SU-DHL-6 (cell line): Measurements from ENCODE around the gene AXIN1.

Experiments
- H2AFZ ChIP-seq: fragments of 200-600 bp; sonication (generic); 2 replicates; pipeline ENCODE4 v1.6.1; 2014; ENCODE audit warnings: low read depth, mild to moderate bottlenecking, moderate library complexity, mixed read lengths, antibody characterized with exemption, low read length; ENCODE audit not compliant: severe bottlenecking
- H3F3A ChIP-seq: fragments of 200-600 bp; shearing (Covaris generic); 2 replicates; pipeline ENCODE4 v1.6.0; 2016; ENCODE audit warnings: antibody characterized with exemption, mild to moderate bottlenecking; ENCODE audit not compliant: insufficient read depth
- H3K27ac ChIP-seq: fragments of 200-600 bp; sonication (generic); 2 replicates; pipeline ENCODE4 v1.5.1; 2016; ENCODE audit warnings: low read depth, mild to moderate bottlenecking, low read length, moderate library complexity, mixed read lengths
- H3K27me3 ChIP-seq: fragments of 200-600 bp; sonication (generic), shearing (Covaris generic); 2 replicates; pipeline ENCODE4 v1.6.0; 2014; ENCODE audit warnings: mild to moderate bottlenecking, low read length
- H3K36me3 ChIP-seq: fragments of 200-600 bp; sonication (generic); 2 replicates; pipeline ENCODE4 v1.6.1; 2014; ENCODE audit warnings: mild to moderate bottlenecking, low read length, mixed read lengths
- H3K4me2 ChIP-seq: fragments of 300-600, 200-600 bp; shearing (Covaris generic), sonication (generic); 2 replicates; pipeline ENCODE4 v1.6.0; 2014; ENCODE audit warnings: low read length, low read depth, mild to moderate bottlenecking; ENCODE audit not compliant: poor library complexity, severe bottlenecking
- H3K4me3 ChIP-seq: fragments of 200-600 bp; sonication (generic); 2 replicates; pipeline ENCODE4 v1.5.1; 2014; ENCODE audit warnings: antibody characterized with exemption, low read length, mild to moderate bottlenecking, mixed read lengths; ENCODE audit not compliant: insufficient read depth, poor library complexity, severe bottlenecking
- H3K79me2 ChIP-seq: fragments of 200-600 bp; sonication (generic); 2 replicates; pipeline ENCODE4 v1.6.1; 2014; ENCODE audit warnings: mild to moderate bottlenecking, low read length, moderate library complexity; ENCODE audit not compliant: insufficient read depth
- H3K9ac ChIP-seq: fragments of 200-600 bp; sonication (generic); 2 replicates; pipeline ENCODE4 v1.7.0; 2014; ENCODE audit warnings: mild to moderate bottlenecking, low read length
- H3K9me2 ChIP-seq: fragments of 200-600 bp; sonication (generic); replicated peaks from 2 replicates; pipeline ENCODE4 v1.6.1; 2014; ENCODE audit warnings: low read length; ENCODE audit not compliant: insufficient read depth
- H3K9me3 ChIP-seq: fragments of 200-600 bp; sonication (generic); 2 replicates; pipeline ENCODE4 v1.6.1; 2014; ENCODE audit warnings: low read length, mixed read lengths; ENCODE audit not compliant: insufficient read depth
- H4K20me1 ChIP-seq: fragments of 200-600 bp; sonication (generic); 2 replicates; pipeline ENCODE4 v1.6.1; 2014; ENCODE audit warnings: low read depth, mild to moderate bottlenecking, antibody characterized with exemption, low read length, moderate library complexity, mixed read lengths
- EZH2phosphoT487 ChIP-seq: fragments of 200-600 bp; sonication (generic), shearing (Covaris generic); conservative IDR thresholded peaks from 2 replicates; pipeline ENCODE4 v1.6.1; 2018; ENCODE audit warnings: mild to moderate bottlenecking, antibody characterized with exemption, low read length, moderate library complexity, mixed read lengths
- TF ChIP-seq, protein P1 (sequence below): fragments of 200-600 bp; sonication (generic); IDR thresholded peaks from one replicate; pipeline ENCODE4 v1.5.1; 2017; ENCODE audit warnings: antibody characterized with exemption, mild to moderate bottlenecking, low read length, moderate library complexity; ENCODE audit not compliant: insufficient read depth, poor library complexity, severe bottlenecking

The AXIN1 gene

GRCh38 chr16:263944-264343 lies 88.6 kb downstream of the AXIN1 start:
- no peak overlapping the region for H2AFZ ChIP-seq
- no peak for TF ChIP-seq EZH2phosphoT487
- TF ChIP-seq, protein P1, sequence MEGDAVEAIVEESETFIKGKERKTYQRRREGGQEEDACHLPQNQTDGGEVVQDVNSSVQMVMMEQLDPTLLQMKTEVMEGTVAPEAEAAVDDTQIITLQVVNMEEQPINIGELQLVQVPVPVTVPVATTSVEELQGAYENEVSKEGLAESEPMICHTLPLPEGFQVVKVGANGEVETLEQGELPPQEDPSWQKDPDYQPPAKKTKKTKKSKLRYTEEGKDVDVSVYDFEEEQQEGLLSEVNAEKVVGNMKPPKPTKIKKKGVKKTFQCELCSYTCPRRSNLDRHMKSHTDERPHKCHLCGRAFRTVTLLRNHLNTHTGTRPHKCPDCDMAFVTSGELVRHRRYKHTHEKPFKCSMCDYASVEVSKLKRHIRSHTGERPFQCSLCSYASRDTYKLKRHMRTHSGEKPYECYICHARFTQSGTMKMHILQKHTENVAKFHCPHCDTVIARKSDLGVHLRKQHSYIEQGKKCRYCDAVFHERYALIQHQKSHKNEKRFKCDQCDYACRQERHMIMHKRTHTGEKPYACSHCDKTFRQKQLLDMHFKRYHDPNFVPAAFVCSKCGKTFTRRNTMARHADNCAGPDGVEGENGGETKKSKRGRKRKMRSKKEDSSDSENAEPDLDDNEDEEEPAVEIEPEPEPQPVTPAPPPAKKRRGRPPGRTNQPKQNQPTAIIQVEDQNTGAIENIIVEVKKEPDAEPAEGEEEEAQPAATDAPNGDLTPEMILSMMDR: no peak
- H3K9ac ChIP-seq: no peak overlapping the region
- H3F3A ChIP-seq: no peaks in the 10 kb centered on the region
- H3K36me3 ChIP-seq: no peaks in the 10 kb centered on the region
- H4K20me1 ChIP-seq: no peaks in the 10 kb centered on the region
- H3K79me2 ChIP-seq: no peaks in the 10 kb centered on the region
- no peaks in the 10 kb centered on the region for H3K9me2 ChIP-seq
- H3K9me3 ChIP-seq: no peaks in the 10 kb centered on the region
- H3K4me2 ChIP-seq: no peak overlapping the region
- no peak overlapping the region for H3K27ac ChIP-seq
- no peaks in the 10 kb centered on the region for H3K27me3 ChIP-seq
- H3K4me3 ChIP-seq: no peak overlapping the region

- Histone ChIP-seq H2AFZ (no peak overlapping the region), H3K4me2 (no peak overlapping the region), H3K27ac (no peak overlapping the region), H3K9me2 (no peaks in the 10 kb centered on the region), H3F3A (no peaks in the 10 kb centered on the region), H3K79me2 (no peaks in the 10 kb centered on the region), H3K9ac (no peak overlapping the region), H3K4me3 (no peak overlapping the region), H3K36me3 (no peaks in the 10 kb centered on the region), H3K9me3 (no peaks in the 10 kb centered on the region), H4K20me1 (no peaks in the 10 kb centered on the region), H3K27me3 (no peaks in the 10 kb centered on the region)
- TF ChIP-seq, protein P1: no peak
- TF ChIP-seq EZH2phosphoT487: no peak
Measured at GRCh38 chr16:263182-263774, 89.2 kb downstream of the AXIN1 start.

GRCh38 chr16:262121-262745 lies 90.3 kb downstream of the AXIN1 start:
- Histone ChIP-seq H3K9ac (no peak overlapping the region), H3K36me3 (no peaks in the 10 kb centered on the region), H3K9me3 (no peaks in the 10 kb centered on the region), H3K4me3 (no peak overlapping the region), H3K4me2 (no peak overlapping the region), H4K20me1 (no peaks in the 10 kb centered on the region), H3K27me3 (no peaks in the 10 kb centered on the region), H3K79me2 (no peaks in the 10 kb centered on the region), H3K27ac (no peak overlapping the region), H2AFZ (no peak overlapping the region), H3K9me2 (no peaks in the 10 kb centered on the region), H3F3A (no peaks in the 10 kb centered on the region)
- TF ChIP-seq, protein P1: no peak
- no peak for TF ChIP-seq EZH2phosphoT487
